GM21717 (cell line): ENCODE results near the gene ANTXRL.
"Not testable (repeated sequence)": the region's sequence is repeated elsewhere in the genome, so short reads cannot be mapped to it uniquely, and the experiment has no call there.

ENCODE experiments used
- ATAC-seq: cut with Tn5 transposase; IDR thresholded peaks from one replicate; pipeline ENCODE4 v1.9.1; 2021; ENCODE audit warnings: mild to moderate bottlenecking, moderate library complexity; ENCODE audit not compliant: unreplicated experiment

The ANTXRL gene

DNA sequence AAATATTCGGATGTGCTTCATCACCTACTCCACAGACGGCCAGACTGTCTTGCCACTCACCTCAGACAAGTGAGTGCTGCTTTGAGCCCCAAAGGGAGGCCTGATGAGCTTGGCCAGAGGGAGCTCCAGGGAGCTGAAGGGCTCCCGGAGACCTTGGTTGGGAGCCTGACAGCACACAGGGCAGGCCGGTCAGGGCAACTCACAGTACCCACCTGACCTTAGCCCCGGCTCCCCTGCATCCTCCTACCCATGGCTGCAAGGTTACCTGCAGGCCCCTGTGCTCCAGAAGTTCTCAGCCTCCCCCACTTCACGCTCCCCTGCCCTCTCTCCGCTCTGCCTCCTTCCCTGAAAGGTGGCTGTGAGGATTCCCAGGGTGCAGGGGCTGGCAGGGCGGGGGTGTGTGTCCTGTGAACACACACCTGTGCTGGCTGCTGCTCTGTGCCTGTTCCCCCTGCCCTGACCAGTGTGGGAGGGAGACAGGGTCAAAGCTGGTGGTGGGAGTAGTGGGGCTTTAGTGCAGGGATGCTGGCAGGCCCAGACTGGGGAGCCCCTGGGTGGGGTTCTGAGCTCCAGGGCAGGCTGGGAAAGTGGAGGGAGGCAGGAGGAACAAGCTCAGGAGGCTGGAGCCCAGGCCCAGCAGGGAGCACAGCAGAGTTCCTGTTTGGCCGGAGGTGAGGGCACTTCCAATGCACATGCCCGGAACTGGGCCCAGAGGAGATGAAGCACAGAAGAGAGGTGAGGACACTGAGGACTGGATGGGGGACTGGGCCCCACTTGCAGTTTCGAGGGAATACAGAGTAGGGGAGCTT lies 7.2 kb downstream of the ANTXRL start:
- no peak for ATAC-seq

DNA sequence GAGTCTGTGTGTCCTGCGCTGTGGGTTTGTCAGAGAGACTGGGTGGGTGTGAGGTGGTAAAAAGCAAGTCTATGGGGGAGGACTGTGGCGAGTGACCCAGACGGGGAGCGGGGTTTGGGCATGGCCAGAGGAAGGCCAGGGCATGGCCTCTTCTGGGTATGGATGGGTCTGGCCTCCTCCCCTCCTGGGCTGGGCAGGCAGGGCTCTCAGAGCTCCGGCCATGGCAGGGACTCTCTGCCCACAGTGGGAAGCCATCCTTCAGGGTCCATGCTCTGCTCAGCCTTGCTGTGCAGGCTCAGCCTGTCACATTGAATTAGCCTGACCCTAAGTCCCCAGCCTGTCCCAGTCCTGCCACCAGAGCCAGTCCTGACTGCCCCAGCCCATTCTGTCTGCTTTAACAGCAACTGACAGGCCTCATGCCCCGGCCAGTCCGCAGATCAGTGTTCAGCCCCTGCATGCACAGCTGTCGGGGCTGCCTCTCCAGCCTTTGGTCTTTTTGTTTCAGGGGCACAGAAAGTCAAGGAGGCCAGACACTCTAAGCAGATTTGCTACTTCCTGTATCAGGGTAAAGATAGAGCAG lies 7.9 kb downstream of the ANTXRL start:
- no peak for ATAC-seq

DNA sequence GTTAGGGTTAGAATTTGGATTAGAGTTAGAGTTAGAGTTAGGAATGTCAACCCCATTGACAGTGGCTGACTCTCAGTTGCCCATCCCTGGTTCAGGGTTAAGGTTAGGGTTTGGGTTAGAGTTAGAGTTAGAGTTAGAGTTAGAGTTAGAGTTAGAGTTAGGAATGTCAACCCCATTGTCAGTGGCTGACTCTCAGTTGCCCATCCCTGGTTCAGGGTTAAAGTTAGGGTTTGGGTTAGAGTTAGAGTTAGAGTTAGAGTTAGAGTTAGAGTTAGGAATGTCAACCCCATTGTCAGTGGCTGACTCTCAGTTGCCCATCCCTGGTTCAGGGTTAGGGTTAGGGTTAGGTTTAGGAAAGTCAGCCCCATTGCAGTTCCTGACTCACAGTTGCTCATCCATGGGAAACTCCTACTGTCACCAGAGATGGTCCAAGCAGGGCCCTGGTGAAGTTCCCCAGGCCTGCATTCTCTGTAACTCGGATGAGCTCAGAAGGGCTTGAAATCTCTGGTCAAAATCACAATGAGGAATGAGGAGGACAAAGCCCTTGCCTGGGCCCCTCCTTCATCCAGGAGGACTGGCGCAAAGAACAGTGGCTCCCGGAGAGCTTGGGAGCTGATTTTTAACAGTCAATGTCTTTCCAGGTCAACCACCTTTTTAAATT lies 8.7 kb downstream of the ANTXRL start:
- ATAC-seq = not testable (repeated sequence)

DNA sequence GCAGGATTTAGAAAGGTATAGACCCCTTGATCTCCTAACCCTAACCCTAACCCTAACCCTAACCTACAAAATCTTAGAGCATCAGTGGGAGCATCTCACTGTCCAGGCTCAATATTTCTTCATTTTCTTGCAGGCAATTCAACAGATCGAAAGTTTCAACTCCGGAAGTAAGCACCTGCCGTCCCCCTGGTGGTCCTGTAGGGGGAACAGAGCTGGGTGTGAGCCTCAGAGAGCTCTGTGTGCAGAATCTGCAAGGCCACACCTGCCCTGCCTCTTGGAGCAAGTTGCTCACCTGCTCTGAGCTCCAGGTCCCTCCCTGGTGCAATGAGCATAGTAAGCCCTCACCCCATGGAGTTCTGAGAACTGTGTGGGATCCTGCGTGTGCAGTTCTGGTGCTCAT lies 9.3 kb downstream of the ANTXRL start:
- not testable (repeated sequence) for ATAC-seq

DNA sequence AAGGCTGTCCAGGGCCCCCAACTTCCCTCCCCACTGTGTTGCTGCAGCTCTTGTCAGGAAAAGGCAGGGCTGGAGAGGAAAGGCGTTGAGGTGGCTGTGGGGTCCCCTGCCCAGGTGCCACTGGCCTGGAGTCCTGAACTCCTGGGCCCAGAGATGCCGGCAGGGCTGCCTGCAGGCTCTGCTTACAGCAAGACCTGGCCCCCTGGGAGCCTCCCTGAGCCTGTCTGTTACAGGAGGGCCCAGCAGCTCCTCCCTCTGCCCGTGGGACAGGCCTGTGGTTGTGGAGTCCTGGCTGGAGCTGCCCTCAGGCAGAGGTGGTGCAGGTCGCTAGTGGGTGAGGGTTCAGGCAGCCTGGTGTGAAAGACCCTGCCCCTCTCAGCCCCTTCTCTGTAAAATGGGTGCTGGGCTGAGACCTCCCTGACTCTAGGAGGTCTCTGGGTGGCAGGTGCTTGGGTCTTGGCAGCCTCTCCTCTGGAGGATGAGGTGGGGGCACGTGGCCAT lies 9.9 kb downstream of the ANTXRL start:
- ATAC-seq = no peak

DNA sequence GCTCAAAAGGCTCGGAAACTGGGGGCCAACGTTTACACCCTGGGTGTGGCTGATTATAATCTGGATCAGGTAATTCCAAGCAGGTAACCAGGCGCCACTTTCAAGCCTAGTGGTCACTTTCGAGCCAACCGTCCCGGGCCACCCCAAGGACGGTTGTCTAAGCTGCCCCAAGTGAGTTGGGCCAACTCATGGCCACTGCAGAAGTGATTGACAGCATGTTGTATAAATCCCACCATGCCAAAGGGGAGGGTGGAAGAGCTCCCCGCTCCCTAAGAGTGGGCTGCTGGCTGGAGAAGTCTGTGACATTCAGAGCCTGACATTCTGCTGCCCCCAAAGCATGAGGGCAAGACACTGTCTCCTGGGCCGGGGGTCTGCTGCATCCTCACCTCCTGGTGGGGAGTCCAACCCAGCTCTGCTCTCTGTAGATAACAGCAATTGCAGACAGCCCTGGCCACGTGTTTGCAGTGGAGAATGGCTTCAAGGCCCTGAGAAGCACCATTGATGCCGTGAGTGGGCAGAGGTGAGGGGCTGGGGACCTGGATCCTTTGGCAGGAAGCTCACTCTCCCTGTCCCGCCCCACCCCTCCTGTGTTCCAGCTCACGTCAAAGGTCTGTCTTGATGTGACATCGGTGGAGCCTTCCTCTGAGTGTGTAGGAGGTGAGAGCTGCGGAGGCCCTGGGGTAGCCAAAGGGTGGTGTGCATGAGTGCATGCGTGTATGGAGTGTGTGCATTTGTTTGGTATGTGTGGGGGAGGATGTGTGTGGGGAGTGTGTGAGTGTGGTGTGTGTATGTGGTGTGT lies 10.8 kb downstream of the ANTXRL start:
- ATAC-seq = no peak

DNA sequence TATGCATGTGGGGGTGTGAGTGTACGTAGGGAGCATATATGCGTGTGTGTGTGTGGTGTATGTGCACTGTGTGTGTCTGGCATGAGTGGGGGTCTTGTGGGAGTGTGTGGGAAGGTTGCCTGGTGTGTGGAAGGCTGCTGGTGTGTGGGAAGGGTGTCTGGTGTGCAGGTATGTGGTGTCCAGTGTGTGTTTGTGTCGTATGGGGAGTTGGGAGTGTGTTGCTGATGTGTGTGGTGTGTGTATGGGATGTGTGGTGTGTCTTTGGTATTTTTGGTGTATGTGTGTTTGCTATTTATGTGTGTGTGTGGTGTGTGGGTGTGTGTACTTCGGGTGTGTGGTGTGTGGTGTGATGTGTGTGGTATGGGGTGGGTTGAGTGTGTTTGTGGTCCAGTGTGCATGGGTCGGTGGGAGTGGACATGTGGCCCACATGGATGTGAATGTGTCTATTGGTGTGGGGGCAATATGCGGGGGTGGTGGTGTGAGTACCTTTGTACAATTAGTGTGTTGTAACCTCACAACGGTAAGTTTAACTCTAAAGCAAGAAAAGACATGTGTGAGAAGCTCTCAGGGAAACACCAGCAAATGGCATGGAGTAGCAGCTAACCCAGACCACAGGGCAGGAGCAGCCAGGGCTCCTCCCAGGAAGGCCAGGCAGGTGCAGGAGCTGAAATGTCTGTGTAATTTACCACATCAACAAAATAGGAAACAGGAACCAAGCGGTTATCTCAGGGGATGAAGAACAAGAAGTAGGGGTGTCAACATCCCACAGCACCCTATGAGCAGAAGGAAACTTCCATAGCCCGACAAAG lies 11.9 kb downstream of the ANTXRL start:
- ATAC-seq = no peak

DNA sequence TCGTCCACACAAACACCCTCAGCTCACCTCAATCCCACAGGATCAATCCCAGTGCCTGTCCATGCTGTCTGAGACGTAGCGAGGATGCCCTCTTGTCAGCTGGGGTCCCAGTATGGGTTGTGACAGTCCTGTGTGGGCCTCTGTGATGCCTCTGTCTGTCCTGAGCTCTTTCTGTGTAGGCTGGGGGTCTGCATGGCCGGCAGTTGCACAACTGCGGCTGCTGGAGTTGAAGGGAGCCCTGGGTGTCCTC lies 12.4 kb downstream of the ANTXRL start:
- ATAC-seq = no peak

DNA sequence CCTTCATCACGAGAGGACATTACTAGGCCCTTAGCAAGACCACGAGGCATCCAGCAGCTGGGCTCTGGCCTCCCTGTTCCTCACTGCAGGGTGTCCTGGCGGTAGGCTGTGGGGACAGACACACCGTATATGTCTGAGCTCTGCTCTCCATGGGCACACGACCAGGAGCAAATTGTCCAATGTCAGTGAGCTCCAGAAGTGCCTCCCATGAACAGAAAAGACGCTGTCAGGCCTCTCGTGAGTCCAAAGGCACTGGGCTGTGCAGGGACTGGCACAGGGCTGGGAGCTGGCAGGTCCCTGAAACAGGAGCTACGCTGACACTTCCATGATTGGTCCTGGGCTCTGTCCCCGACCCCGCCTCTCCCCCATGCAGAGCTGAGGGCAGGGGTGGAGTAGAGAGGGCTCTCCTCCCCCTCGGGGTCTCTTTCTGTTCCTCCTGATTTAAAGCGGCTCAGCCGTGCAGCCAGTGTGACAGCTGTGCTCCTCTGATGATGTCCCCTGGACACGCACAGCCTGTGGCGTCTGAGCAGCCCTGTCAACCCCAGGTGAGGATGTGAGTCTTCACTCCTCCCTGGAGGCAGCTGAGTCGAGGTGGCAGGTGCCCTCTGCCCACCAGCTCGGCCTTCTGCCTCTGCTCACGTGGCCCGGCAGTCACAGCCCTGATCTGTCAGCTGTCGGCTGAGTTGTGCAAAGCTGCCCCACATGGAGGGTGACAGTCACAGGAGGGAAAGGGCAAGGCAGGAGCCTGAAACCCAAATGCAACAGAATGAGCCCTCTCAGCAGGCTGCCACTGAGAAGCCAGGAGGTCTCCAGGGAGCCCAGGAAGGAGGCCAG lies 13.0 kb downstream of the ANTXRL start:
- ATAC-seq = no peak

DNA sequence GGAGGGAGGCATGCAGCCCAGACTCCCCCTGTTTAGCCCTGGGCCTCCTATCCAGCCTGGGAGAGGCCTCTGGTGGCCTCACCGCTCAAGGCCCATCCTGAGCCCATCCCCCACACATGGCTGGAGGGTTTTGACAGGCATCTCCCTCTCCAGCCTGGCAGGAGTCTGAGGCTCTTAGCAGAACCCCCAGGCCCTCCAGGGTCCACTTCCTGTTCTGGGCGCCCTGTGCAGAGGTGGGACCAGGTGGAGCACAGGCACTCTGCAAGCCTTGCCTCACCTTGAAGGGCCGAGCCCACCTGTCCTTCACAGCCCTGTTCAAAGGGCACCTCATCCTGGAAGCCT lies 13.5 kb downstream of the ANTXRL start:
- ATAC-seq = not testable (repeated sequence)

DNA sequence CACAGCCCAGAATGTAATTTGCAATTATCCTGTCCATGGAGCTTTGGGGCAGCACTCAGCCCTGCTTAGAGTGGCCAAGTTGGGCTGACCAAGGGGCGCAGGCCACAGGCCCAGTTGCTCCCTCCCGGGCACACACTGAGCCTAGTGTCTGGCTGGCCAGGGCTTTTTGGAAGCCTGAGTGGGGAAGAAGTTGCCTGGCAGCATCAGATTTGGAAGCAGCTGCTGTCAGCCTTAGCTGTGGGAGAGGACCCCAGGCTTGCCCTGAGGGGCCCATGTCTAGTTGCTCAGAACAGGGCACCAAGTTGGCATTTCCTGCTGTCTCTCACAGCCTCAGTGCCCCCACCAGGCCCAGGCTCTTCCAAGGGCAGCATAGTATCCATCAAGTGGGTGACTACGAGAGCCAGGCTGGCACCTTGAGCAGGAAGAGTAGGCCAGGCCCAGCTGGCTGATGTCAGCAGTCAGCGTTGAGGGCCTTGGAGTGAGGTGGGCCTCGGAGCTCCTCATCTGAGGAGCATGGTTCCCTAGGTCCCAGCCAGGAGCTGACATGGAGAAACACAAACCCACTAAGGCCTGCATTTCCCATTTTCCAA lies 14.4 kb downstream of the ANTXRL start:
- ATAC-seq = no peak

DNA sequence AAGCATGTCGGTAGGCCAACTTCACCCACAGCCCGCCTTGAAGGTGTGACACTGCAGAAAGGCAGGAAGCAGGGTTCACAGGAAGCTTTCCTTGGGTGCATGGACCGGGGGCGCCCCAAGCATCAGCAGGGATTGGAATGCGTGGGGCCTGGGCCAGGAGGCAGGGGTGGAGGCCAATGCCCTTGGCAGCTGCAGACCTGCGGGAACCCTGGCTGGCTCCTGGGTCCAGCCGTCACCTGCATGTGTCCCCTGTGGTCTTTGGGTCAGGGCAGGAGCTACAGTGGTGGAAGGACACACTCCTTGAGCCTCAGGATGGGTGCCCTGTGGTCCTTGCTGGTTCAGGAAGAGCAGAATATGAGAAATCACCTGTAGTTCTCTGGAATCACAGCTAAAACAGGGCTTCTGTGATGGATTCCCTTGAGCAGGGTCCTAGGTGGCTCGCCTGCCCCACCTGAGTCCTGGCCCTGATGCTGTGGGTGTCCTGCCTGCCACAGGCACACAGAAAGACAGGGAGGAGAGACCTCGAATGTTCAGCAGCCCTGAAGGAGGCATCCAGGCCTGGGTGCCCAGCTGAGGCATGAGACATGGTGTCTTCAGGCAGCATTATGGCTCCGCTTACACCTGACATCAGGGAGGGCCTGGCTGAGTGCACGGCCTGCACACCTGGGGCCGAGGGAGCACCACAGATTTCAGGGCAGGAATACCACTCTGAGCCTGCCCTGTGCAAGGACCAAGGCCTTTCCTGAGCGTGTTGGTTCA lies 15.1 kb downstream of the ANTXRL start:
- ATAC-seq = no peak

DNA sequence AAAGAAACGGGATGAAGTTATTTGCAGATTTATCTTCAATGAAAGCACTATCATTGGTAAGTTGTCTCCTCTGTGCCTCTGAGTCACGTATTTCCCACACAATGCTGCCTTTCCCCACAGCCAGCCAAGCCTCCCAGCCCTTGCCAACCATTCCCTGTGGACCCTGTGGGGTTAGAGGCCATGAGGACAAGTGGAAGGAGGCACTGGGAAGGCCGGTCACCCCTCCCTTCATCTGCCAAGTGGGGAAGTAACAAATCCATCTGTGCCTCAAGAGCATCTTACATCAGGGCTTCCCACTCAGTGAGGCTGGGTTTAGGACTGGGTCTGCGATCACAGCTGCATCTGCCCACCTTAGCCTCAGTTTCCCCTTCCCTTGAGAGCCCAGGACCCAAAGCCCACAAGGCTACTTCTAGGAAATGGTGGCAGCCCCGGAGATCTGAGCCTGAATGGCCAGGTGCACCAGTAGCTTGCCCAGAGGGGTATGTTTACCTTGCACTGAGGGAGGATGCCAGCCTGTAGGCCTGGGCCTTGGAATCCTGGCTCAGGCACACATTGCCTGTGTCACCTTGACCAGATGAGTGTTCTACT lies 16.1 kb downstream of the ANTXRL start:
- not testable (repeated sequence) for ATAC-seq

DNA sequence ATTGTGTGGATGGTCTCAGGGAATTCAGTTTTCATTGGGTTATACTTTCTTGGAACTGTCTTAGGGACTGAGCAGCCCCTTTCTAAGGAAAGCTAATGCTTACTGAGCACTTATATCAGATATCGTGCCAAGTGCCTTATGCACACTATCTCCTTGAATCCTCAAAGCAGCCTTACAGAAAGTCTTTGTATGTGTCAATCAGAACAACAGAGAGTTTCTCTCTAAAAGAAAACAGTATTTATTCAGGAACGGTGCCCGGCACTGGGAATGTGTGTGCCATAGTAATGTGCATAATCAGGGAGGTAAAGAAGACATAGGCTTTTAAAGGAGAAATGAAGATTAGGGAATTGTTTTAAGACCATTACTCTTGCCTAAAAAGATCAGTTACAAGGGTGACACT lies 17.3 kb downstream of the ANTXRL start:
- no peak for ATAC-seq

DNA sequence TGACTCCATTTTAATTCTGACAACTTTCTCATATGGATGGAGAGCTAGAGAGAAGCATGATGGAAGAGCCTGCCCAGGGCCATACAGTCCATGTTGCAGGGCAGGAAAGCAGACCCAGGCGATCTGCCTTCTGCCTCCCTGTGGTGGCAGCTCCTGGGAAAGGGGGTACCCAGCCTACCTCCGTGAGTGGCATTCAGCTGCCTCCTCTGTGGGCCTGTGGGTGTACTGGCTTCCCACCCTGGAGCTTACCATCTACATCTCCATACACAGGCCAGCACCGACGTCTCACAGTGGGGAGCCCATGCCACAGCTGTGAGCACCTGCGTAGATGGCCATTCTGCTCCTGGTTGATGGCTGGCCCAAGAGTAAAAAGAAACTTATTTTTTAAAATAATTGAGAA lies 17.9 kb downstream of the ANTXRL start:
- not testable (repeated sequence) for ATAC-seq

DNA sequence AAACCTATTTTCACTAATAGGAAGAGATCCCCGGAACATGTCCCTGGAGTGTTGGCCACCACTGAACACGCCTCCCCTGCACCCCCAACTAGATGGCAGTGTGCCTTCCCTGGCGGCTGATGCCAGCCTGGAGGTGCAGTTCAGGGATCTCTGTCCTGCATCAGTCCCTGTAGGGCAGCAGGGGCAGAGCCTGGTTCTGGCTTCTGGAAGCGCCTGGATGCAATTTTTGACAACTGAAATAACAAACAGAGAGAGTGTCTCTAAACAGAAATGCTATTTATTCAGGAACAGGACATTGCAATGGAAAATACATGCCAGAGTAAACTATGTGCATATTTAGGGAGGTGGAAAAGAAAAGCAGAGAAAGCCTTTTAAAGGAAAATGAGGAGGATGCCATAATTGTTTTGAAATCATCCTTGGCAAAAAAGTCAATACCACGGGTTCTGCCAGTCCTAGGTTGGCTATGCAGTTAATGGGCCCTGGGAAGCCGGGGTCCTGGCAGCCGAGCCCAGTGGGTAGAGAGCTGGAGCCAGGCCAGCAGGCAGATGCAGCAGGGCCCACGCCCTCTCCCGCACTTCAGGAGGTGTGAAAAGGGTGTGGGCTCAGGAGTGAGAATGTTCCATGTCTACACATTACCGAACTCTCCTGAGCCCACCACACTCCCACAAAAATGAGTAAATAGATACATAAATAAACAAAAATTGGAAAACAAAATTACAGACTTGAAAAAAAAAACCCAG lies 18.5 kb downstream of the ANTXRL start:
- no peak for ATAC-seq

DNA sequence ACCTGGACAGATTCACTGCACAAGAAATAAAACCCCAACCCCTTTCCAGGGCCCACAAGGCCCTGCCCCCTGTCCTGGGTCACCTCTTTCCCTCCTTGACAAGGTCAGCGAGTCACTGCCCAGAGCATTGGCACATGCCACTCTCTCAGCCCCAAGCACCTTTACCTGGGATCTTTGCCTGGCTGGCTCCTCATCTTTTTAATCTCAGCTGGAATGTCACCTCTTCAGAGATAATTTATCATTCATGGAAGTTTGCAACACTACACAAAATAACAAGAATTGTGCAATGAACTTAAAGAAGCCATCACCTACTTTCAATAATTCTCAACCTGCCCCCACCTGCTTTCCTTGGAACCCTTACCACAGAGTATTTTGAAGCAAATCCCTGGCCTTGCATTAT lies 19.2 kb downstream of the ANTXRL start:
- ATAC-seq = no peak
